Effector memory CD8-positive, alpha-beta T cell (primary cell): ENCODE results near the gene RAI14.

Experiments
- ATAC-seq: fragments of 150-1000 bp; cut with Tn5 transposase; replicated peaks from 2 replicates; pipeline ENCODE4 v1.10.0; 2021; ENCODE audit warnings: mild to moderate bottlenecking, moderate library complexity
- DNase-seq, 3 experiments: peaks; one replicate each; pipeline ENCODE4 v3.0.0; 2021
- H3K27ac Mint-ChIP-seq, 2 donors: one replicate each; pipeline ENCODE4 v1.8.0; 2022; ENCODE audit warnings: mild to moderate bottlenecking in 2 of 2, mixed read lengths in 2 of 2, moderate library complexity in 2 of 2
- H3K27me3 Mint-ChIP-seq, 2 donors: one replicate each; pipeline ENCODE4 v1.8.0; 2022; ENCODE audit warnings: mixed read lengths in 2 of 2
- H3K36me3 Mint-ChIP-seq: one replicate; pipeline ENCODE4 v1.8.0; 2022; ENCODE audit warnings: mild to moderate bottlenecking, moderate library complexity, mixed read lengths; ENCODE audit not compliant: insufficient read depth
- H3K4me1 Mint-ChIP-seq, 2 donors: one replicate each; pipeline ENCODE4 v1.8.0; 2022; ENCODE audit warnings: low read depth in 2 of 2, mixed read lengths in 2 of 2
- H3K4me3 Mint-ChIP-seq, 2 donors: one replicate each; pipeline ENCODE4 v1.8.0; 2022; ENCODE audit warnings: mild to moderate bottlenecking in 2 of 2, mixed read lengths in 2 of 2, moderate library complexity in 2 of 2
- H3K9me3 Mint-ChIP-seq, 2 donors: one replicate each; pipeline ENCODE4 v1.8.0; 2022; ENCODE audit warnings: mixed read lengths in 2 of 2

Gene RAI14

GRCh38 chr5:34847552-34847951 lies 191.4 kb downstream of the RAI14 start:
- H3K4me1 Mint-ChIP-seq, result no peaks in the 10 kb centered on the region
- no peak overlapping the region for H3K27ac Mint-ChIP-seq
- H3K36me3 Mint-ChIP-seq, result no peaks in the 10 kb centered on the region
- no peak for DNase-seq
- H3K9me3 Mint-ChIP-seq, result no peaks in the 10 kb centered on the region
- no peak overlapping the region for H3K4me3 Mint-ChIP-seq
- ATAC-seq, result no peak
- peaks cover 39 to 52% of the 10 kb centered on the region in 2 donors for H3K27me3 Mint-ChIP-seq

GRCh38 chr5:34848230-34848629 lies 192.1 kb downstream of the RAI14 start:
- no peaks in the 10 kb centered on the region for H3K4me1 Mint-ChIP-seq

GRCh38 chr5:34849253-34849652 lies 193.1 kb downstream of the RAI14 start:
- no peak for ATAC-seq
- peaks cover 29 to 45% of the 10 kb centered on the region in 2 donors for H3K27me3 Mint-ChIP-seq
- H3K4me3 Mint-ChIP-seq, result no peak overlapping the region
- H3K36me3 Mint-ChIP-seq, result no peaks in the 10 kb centered on the region
- H3K9me3 Mint-ChIP-seq, result no peaks in the 10 kb centered on the region
- H3K27ac Mint-ChIP-seq, result no peak overlapping the region
- DNase-seq, result no peak
- H3K4me1 Mint-ChIP-seq, result no peaks in the 10 kb centered on the region

More at GRCh38 chr5:34848230-34848629, 192.1 kb downstream of the RAI14 start:
- Mint-ChIP-seq H3K27me3 (peaks cover 36 to 53% of the 10 kb centered on the region in 2 donors), H3K27ac (no peak overlapping the region), H3K9me3 (no peaks in the 10 kb centered on the region), H3K4me3 (no peak overlapping the region), H3K36me3 (no peaks in the 10 kb centered on the region)
- no peak for ATAC-seq
- DNase-seq, result no peak

GRCh38 chr5:34854459-34855174 lies 198.5 kb downstream of the RAI14 start:
- H3K27ac Mint-ChIP-seq, result no peak overlapping the region
- peaks cover 16 to 21% of the 10 kb centered on the region in 2 donors for H3K27me3 Mint-ChIP-seq
- ATAC-seq (no peak), DNase-seq (no peak)
- H3K36me3 Mint-ChIP-seq, result no peaks in the 10 kb centered on the region
- H3K4me3 Mint-ChIP-seq, result no peak overlapping the region
- H3K4me1 Mint-ChIP-seq, result no peaks in the 10 kb centered on the region
- no peaks in the 10 kb centered on the region for H3K9me3 Mint-ChIP-seq

- Mint-ChIP-seq H3K9me3 (no peaks in the 10 kb centered on the region), H3K36me3 (no peaks in the 10 kb centered on the region), H3K27ac (no peak overlapping the region), H3K4me1 (no peaks in the 10 kb centered on the region), H3K27me3 (peaks cover 10 to 17% of the 10 kb centered on the region in 2 donors), H3K4me3 (no peak overlapping the region)
- ATAC-seq (no peak), DNase-seq (no peak)
These were observed 201.0 kb downstream of the RAI14 start for GRCh38 chr5:34857161-34857560.

- Mint-ChIP-seq H3K4me1 (no peaks in the 10 kb centered on the region), H3K4me3 (no peak overlapping the region), H3K36me3 (no peaks in the 10 kb centered on the region), H3K27ac (no peak overlapping the region), H3K9me3 (no peaks in the 10 kb centered on the region), H3K27me3 (peaks cover 5 to 17% of the 10 kb centered on the region in 2 donors)
- DNase-seq (no peak), ATAC-seq (no peak)
These were observed 201.8 kb downstream of the RAI14 start for GRCh38 chr5:34857894-34858293.

GRCh38 chr5:34858790-34859189 lies 202.7 kb downstream of the RAI14 start:
- no peak for DNase-seq
- H3K36me3 Mint-ChIP-seq, result no peaks in the 10 kb centered on the region
- H3K27ac Mint-ChIP-seq, result no peak overlapping the region

GRCh38 chr5:34859253-34859652 lies 203.1 kb downstream of the RAI14 start:
- no peak for ATAC-seq
- no peak overlapping the region for H3K4me3 Mint-ChIP-seq
- H3K27me3 Mint-ChIP-seq, result peaks cover 0 to 17% of the 10 kb centered on the region in 2 donors
- H3K4me1 Mint-ChIP-seq, result no peaks in the 10 kb centered on the region
- no peaks in the 10 kb centered on the region for H3K36me3 Mint-ChIP-seq
- no peaks in the 10 kb centered on the region for H3K9me3 Mint-ChIP-seq
- no peak overlapping the region for H3K27ac Mint-ChIP-seq
- DNase-seq, result no peak

More at GRCh38 chr5:34858790-34859189, 202.7 kb downstream of the RAI14 start:
- no peak for ATAC-seq
- Mint-ChIP-seq H3K27me3 (peaks cover 0 to 17% of the 10 kb centered on the region in 2 donors), H3K4me3 (no peak overlapping the region), H3K4me1 (no peaks in the 10 kb centered on the region), H3K9me3 (no peaks in the 10 kb centered on the region)

GRCh38 chr5:34863946-34864345 lies 207.8 kb downstream of the RAI14 start:
- no peak for ATAC-seq
- DNase-seq, result no peak
- H3K4me1 Mint-ChIP-seq, result no peaks in the 10 kb centered on the region
- no peak overlapping the region for H3K4me3 Mint-ChIP-seq
- no peaks in the 10 kb centered on the region for H3K9me3 Mint-ChIP-seq
- no peak overlapping the region for H3K27ac Mint-ChIP-seq
- H3K27me3 Mint-ChIP-seq, result peaks cover 0 to 7% of the 10 kb centered on the region in 2 donors
- no peaks in the 10 kb centered on the region for H3K36me3 Mint-ChIP-seq

GRCh38 chr5:34865091-34865490 lies 209.0 kb downstream of the RAI14 start:
- DNase-seq, result no peak
- ATAC-seq, result no peak
- peaks cover 0 to 7% of the 10 kb centered on the region in 2 donors for H3K27me3 Mint-ChIP-seq
- H3K27ac Mint-ChIP-seq, result no peak overlapping the region
- H3K4me3 Mint-ChIP-seq, result no peak overlapping the region
- H3K36me3 Mint-ChIP-seq, result no peaks in the 10 kb centered on the region
- H3K4me1 Mint-ChIP-seq, result no peaks in the 10 kb centered on the region
- H3K9me3 Mint-ChIP-seq, result no peaks in the 10 kb centered on the region

GRCh38 chr5:34866989-34867471 lies 210.9 kb downstream of the RAI14 start:
- Mint-ChIP-seq H3K36me3 (no peaks in the 10 kb centered on the region), H3K4me3 (no peak overlapping the region), H3K4me1 (no peaks in the 10 kb centered on the region), H3K9me3 (no peaks in the 10 kb centered on the region), H3K27ac (no peak overlapping the region), H3K27me3 (peaks cover 0 to 7% of the 10 kb centered on the region in 2 donors)
- no peak for DNase-seq
- no peak for ATAC-seq

- Mint-ChIP-seq H3K4me3 (no peak overlapping the region), H3K27ac (no peak overlapping the region), H3K36me3 (no peaks in the 10 kb centered on the region), H3K4me1 (no peaks in the 10 kb centered on the region), H3K27me3 (peaks cover 0 to 7% of the 10 kb centered on the region in 2 donors), H3K9me3 (no peaks in the 10 kb centered on the region)
- DNase-seq (no peak), ATAC-seq (no peak)
These were observed 211.5 kb downstream of the RAI14 start for GRCh38 chr5:34867660-34868059.

GRCh38 chr5:34868791-34869190 lies 212.7 kb downstream of the RAI14 start:
- no peaks in the 10 kb centered on the region for H3K36me3 Mint-ChIP-seq

GRCh38 chr5:34869256-34869655 lies 213.1 kb downstream of the RAI14 start:
- no peak for DNase-seq
- H3K27me3 Mint-ChIP-seq, result peaks cover 13 to 21% of the 10 kb centered on the region in 2 donors
- H3K27ac Mint-ChIP-seq, result no peak overlapping the region
- no peaks in the 10 kb centered on the region for H3K9me3 Mint-ChIP-seq
- ATAC-seq, result no peak
- H3K36me3 Mint-ChIP-seq, result no peaks in the 10 kb centered on the region
- H3K4me3 Mint-ChIP-seq, result no peak overlapping the region
- H3K4me1 Mint-ChIP-seq, result no peaks in the 10 kb centered on the region

More at GRCh38 chr5:34868791-34869190, 212.7 kb downstream of the RAI14 start:
- no peak for ATAC-seq
- no peaks in the 10 kb centered on the region for H3K4me1 Mint-ChIP-seq
- H3K27me3 Mint-ChIP-seq, result peaks cover 8 to 17% of the 10 kb centered on the region in 2 donors
- no peak overlapping the region for H3K4me3 Mint-ChIP-seq
- no peak overlapping the region for H3K27ac Mint-ChIP-seq
- H3K9me3 Mint-ChIP-seq, result no peaks in the 10 kb centered on the region
- DNase-seq, result no peak
